Osteoblast (primary cell): ENCODE measurements around the gene RANBP17. TPM values are rescaled to one million over a fixed set of nuclear protein-coding genes. Genes with fewer than 3 reads are reported as not detected.

ENCODE experiments used
- DNase-seq: peaks from one replicate; pipeline ENCODE4 v3.0.0; 2011; ENCODE audit warnings: low spot score, mixed read lengths; ENCODE audit not compliant: insufficient read length; ENCODE audit errors: missing footprints
- H2AFZ ChIP-seq: 2 replicates; pipeline ENCODE4 v1.6.0; 2011; ENCODE audit warnings: mild to moderate bottlenecking, low read length
- H3K27ac ChIP-seq: 2 replicates; pipeline ENCODE4 v1.5.1; 2011; ENCODE audit warnings: mild to moderate bottlenecking, low read depth, low read length, moderate library complexity
- H3K27me3 ChIP-seq: 2 replicates; pipeline ENCODE4 v1.6.0; 2012; ENCODE audit warnings: mild to moderate bottlenecking, control low read depth, inconsistent platforms, low read length, moderate library complexity; ENCODE audit not compliant: insufficient read depth
- H3K36me3 ChIP-seq: 2 replicates; pipeline ENCODE4 v1.5.1; 2011; ENCODE audit warnings: mild to moderate bottlenecking, low read length, control low read depth, moderate library complexity; ENCODE audit not compliant: insufficient read depth
- H3K4me1 ChIP-seq: 2 replicates; pipeline ENCODE4 v1.5.1; 2011; ENCODE audit warnings: mild to moderate bottlenecking, low read length, control low read depth, moderate library complexity; ENCODE audit not compliant: insufficient read depth
- H3K4me2 ChIP-seq: 2 replicates; pipeline ENCODE4 v1.6.0; 2011; ENCODE audit warnings: mild to moderate bottlenecking, low read length; ENCODE audit not compliant: insufficient read depth
- H3K4me3 ChIP-seq: fragments of 200-600 bp; sonication (generic); 3 replicates; pipeline ENCODE4 v1.5.1; 2012; ENCODE audit warnings: mild to moderate bottlenecking, low read length, inconsistent platforms; ENCODE audit not compliant: insufficient read depth
- H3K79me2 ChIP-seq: 2 replicates; pipeline ENCODE4 v1.6.0; 2012; ENCODE audit warnings: mild to moderate bottlenecking, low read length, control low read depth, inconsistent platforms; ENCODE audit not compliant: insufficient read depth
- H3K9me3 ChIP-seq: 2 replicates; pipeline ENCODE4 v1.5.1; 2011; ENCODE audit warnings: low read depth, low read length, control low read depth
- H4K20me1 ChIP-seq: 2 replicates; pipeline ENCODE4 v1.6.0; 2012; ENCODE audit warnings: mild to moderate bottlenecking, low read length, control low read depth; ENCODE audit not compliant: insufficient read depth
- total RNA-seq: library from RNA; depleted of rRNA; stranded (reverse); fragments of >200 nt; gene quantifications from 2 replicates; pipeline ENCODE4 v1.2.3, GENCODE V29; 2012
- TF ChIP-seq, protein P1 (sequence below): IDR thresholded peaks from 2 replicates; pipeline ENCODE4 v1.5.1; 2011; ENCODE audit warnings: mild to moderate bottlenecking, low read depth, low read length, moderate library complexity; ENCODE audit errors: extremely low read depth

The RANBP17 gene
- total RNA-seq, 1 donor: 4.0 TPM

DNA sequence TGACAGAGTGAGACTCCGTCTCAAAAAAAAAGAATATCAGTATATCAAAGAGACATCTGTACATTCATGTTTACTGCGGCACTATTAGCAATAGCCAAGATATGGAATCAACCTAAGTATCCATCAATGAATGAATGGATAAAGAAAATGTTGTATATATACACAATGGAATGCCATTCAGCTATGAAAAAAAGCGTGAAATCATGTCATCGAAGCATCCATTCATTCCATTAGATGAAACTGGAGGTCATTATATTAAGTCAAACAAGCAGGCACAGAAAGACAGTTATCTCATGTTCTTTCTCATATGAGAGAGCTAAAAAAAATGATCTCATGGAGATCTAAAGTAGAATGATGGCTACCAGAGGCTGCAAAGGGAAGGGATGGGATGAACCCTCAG lies 266.3 kb downstream of the RANBP17 start:
- TF ChIP-seq, protein P1, sequence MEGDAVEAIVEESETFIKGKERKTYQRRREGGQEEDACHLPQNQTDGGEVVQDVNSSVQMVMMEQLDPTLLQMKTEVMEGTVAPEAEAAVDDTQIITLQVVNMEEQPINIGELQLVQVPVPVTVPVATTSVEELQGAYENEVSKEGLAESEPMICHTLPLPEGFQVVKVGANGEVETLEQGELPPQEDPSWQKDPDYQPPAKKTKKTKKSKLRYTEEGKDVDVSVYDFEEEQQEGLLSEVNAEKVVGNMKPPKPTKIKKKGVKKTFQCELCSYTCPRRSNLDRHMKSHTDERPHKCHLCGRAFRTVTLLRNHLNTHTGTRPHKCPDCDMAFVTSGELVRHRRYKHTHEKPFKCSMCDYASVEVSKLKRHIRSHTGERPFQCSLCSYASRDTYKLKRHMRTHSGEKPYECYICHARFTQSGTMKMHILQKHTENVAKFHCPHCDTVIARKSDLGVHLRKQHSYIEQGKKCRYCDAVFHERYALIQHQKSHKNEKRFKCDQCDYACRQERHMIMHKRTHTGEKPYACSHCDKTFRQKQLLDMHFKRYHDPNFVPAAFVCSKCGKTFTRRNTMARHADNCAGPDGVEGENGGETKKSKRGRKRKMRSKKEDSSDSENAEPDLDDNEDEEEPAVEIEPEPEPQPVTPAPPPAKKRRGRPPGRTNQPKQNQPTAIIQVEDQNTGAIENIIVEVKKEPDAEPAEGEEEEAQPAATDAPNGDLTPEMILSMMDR: no peak
- no peaks in the 10 kb centered on the region for H3K79me2 ChIP-seq
- no peaks in the 10 kb centered on the region for H3K36me3 ChIP-seq
- no peak overlapping the region for H3K27ac ChIP-seq
- H2AFZ ChIP-seq: no peak overlapping the region
- H3K4me3 ChIP-seq: no peak overlapping the region
- H3K27me3 ChIP-seq: no peaks in the 10 kb centered on the region
- H3K4me2 ChIP-seq: no peak overlapping the region
- no peak for DNase-seq
- H4K20me1 ChIP-seq: no peaks in the 10 kb centered on the region
- H3K9me3 ChIP-seq: no peaks in the 10 kb centered on the region
- H3K4me1 ChIP-seq: no peaks in the 10 kb centered on the region

GRCh38 chr5:171129308-171129707 lies 267.5 kb downstream of the RANBP17 start:
- no peaks in the 10 kb centered on the region for H3K27me3 ChIP-seq
- no peaks in the 10 kb centered on the region for H4K20me1 ChIP-seq
- H3K79me2 ChIP-seq: no peaks in the 10 kb centered on the region
- H3K4me3 ChIP-seq: no peak overlapping the region
- H2AFZ ChIP-seq: no peak overlapping the region
- H3K4me2 ChIP-seq: no peak overlapping the region
- H3K27ac ChIP-seq: no peak overlapping the region
- TF ChIP-seq, protein P1: no peak
- H3K4me1 ChIP-seq: no peaks in the 10 kb centered on the region
- no peaks in the 10 kb centered on the region for H3K9me3 ChIP-seq
- no peak for DNase-seq
- no peaks in the 10 kb centered on the region for H3K36me3 ChIP-seq

DNA sequence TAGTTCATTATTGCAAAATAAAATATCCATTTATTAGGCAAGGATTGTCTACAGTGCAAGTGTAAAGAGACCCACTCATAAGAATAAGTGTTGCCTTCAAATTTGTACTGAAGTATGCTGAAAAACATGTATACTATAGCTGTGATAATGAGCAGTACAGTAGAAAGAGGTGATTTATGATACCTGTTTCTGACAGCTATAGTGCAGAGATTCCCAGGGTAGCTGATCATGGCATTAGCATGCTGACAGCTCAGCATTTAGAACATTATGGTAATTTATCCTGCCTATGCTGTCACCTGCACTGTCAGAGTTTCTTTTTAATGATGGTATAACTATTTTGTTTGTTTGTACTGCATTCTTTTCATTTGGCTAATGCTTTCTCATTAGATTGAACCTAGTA lies 269.7 kb downstream of the RANBP17 start:
- Histone ChIP-seq H3K27ac (no peak overlapping the region), H4K20me1 (no peaks in the 10 kb centered on the region), H3K4me2 (no peak overlapping the region), H3K27me3 (no peaks in the 10 kb centered on the region), H3K79me2 (no peaks in the 10 kb centered on the region), H3K9me3 (no peaks in the 10 kb centered on the region), H3K36me3 (no peaks in the 10 kb centered on the region), H3K4me3 (no peak overlapping the region), H3K4me1 (no peaks in the 10 kb centered on the region), H2AFZ (no peak overlapping the region)
- DNase-seq: no peak
- TF ChIP-seq, protein P1: no peak

GRCh38 chr5:171137768-171138525 lies 276.1 kb downstream of the RANBP17 start:
- Histone ChIP-seq H3K4me3 (no peak overlapping the region), H3K27me3 (no peaks in the 10 kb centered on the region), H3K9me3 (no peaks in the 10 kb centered on the region), H2AFZ (no peak overlapping the region), H4K20me1 (no peaks in the 10 kb centered on the region), H3K4me1 (peaks cover 7% of the 10 kb centered on the region), H3K27ac (peak overlapping the region; percentile 35), H3K36me3 (no peaks in the 10 kb centered on the region), H3K4me2 (peak overlapping the region; percentile 41), H3K79me2 (no peaks in the 10 kb centered on the region)
- TF ChIP-seq, protein P1: no peak
- peak; percentile 22 for DNase-seq
